K562 (cell line): ENCODE measurements around the gene DTNBP1. TPM values are rescaled to one million over a fixed set of nuclear protein-coding genes. Genes with fewer than 3 reads are reported as not detected.
"Not testable (repeated sequence)": the region's sequence is repeated elsewhere in the genome, so short reads cannot be mapped to it uniquely, and the experiment has no call there.

ENCODE experiments used
- ATAC-seq: fragments of 200-7000 bp; cut with Tn5 transposase; 3 replicates; pipeline ENCODE4 v1.9.1; 2020; ENCODE audit warnings: moderate library complexity
- BruUV-seq: library from RNA; stranded (reverse); fragments of 400-500 nt; replicated peaks from 2 replicates; lab custom pipeline; 2021; lab: Mats Ljungman, UMichigan
- CTCF ChIA-PET: fragments of 300-600 bp; formaldehyde crosslinking; extraction: SDS; loops from one replicate; lab custom pipeline; 2021; ENCODE audit warnings: low intra/inter-chr PET ratio; lab: Yijun Ruan, JAX
- POLR2A ChIA-PET: fragments of 300-600, 350-650 bp; sonication (Branson Sonifier 250); formaldehyde crosslinking; extraction: SDS; loops from one replicate; lab custom pipeline; 2021; ENCODE audit warnings: antibody characterized with exemption, inconsistent platforms; lab: Yijun Ruan, JAX
- DNase-seq, 4 experiments: peaks; one replicate each; pipeline versions ENCODE4 v3.0.0 to v3.0.0-alpha.2; 2011 to 2018; ENCODE audit warnings: low spot score in 3 of 4, mixed read lengths in 3 of 4; ENCODE audit errors: extremely low read depth in 1 of 4
- FAIRE-seq: peaks from 2 replicates; lab custom pipeline; 2011; peaks lifted over from hg19 to GRCh38; lab: Jason Lieb, UNC
- H2AFZ ChIP-seq: 2 replicates; pipeline ENCODE4 v1.6.0; 2011; ENCODE audit warnings: low read depth, low read length, control low read depth, inconsistent platforms
- H3K27ac ChIP-seq: fragments of 200-600 bp; 3 replicates; pipeline ENCODE4 v1.8.0; 2011; ENCODE audit warnings: low read depth, mild to moderate bottlenecking, control low read depth, inconsistent platforms, low read length, moderate library complexity, mixed read lengths; ENCODE audit errors: extremely low read depth
- H3K27me3 ChIP-seq, 2 experiments: fragments of 300-600 bp in 1 of 2; 2 replicates in 1 of 2; 3 replicates in 1 of 2; pipeline versions ENCODE4 v1.6.0 to v1.8.0; 2011; ENCODE audit warnings: inconsistent platforms in 2 of 2, low read length in 2 of 2, mild to moderate bottlenecking in 1 of 2, mixed read lengths in 1 of 2, moderate library complexity in 1 of 2; ENCODE audit not compliant: control insufficient read depth in 2 of 2, insufficient read depth in 2 of 2
- H3K36me3 ChIP-seq: fragments of 300-600 bp; 3 replicates; pipeline ENCODE4 v1.8.0; 2011; ENCODE audit warnings: mild to moderate bottlenecking, low read length, inconsistent platforms; ENCODE audit not compliant: control insufficient read depth, insufficient read depth
- H3K4me1 ChIP-seq, 2 experiments: fragments of 200-600 bp in 1 of 2; replicated peaks in 1 of 2; 2 replicates in 1 of 2; 3 replicates in 1 of 2; pipeline versions ENCODE4 v1.5.1 to v1.8.0; 2011; ENCODE audit warnings: inconsistent platforms in 2 of 2, low read length in 2 of 2, mild to moderate bottlenecking in 1 of 2, mixed read lengths in 1 of 2, moderate library complexity in 1 of 2; ENCODE audit not compliant: control insufficient read depth in 2 of 2, insufficient read depth in 2 of 2
- H3K4me2 ChIP-seq: 2 replicates; pipeline ENCODE4 v1.6.1; 2011; ENCODE audit warnings: low read length, control low read depth, inconsistent platforms, mixed read lengths; ENCODE audit not compliant: insufficient read depth
- H3K4me3 ChIP-seq: fragments of 200-600 bp; sonication (generic), shearing (Covaris generic); 2 replicates; pipeline ENCODE4 v1.5.1; 2016; ENCODE audit warnings: control low read depth, inconsistent platforms
- H3K79me2 ChIP-seq: fragments of 200-600 bp; 3 replicates; pipeline ENCODE4 v1.8.0; 2011; ENCODE audit warnings: low read length, inconsistent platforms; ENCODE audit not compliant: control insufficient read depth, insufficient read depth
- H3K9ac ChIP-seq, 2 experiments: 2 replicates each; pipeline versions ENCODE4 v1.6.0 to v1.6.1; 2011; ENCODE audit warnings: low read depth in 2 of 2, low read length in 2 of 2, control low read depth in 1 of 2, inconsistent platforms in 1 of 2, mild to moderate bottlenecking in 1 of 2, mixed read lengths in 1 of 2; ENCODE audit not compliant: insufficient read depth in 1 of 2
- H3K9me1 ChIP-seq: one replicate; pipeline ENCODE4 v1.6.0; 2011; ENCODE audit warnings: inconsistent platforms, mild to moderate bottlenecking, low read length, moderate library complexity; ENCODE audit not compliant: control insufficient read depth, insufficient read depth
- H3K9me3 ChIP-seq: replicated peaks from 2 replicates; pipeline ENCODE4 v1.5.1; 2011; ENCODE audit warnings: low read depth, low read length, inconsistent platforms; ENCODE audit not compliant: control insufficient read depth, insufficient read depth
- H4K20me1 ChIP-seq: replicated peaks from 2 replicates; pipeline ENCODE4 v1.6.1; 2011; ENCODE audit warnings: low read length, inconsistent platforms, mixed read lengths; ENCODE audit not compliant: control insufficient read depth, insufficient read depth
- WGBS: fragments of 100-300 bp; shearing (Covaris generic); methylation state at CpG from one replicate; pipeline ENCODE4 v1.1.6; 2016; ENCODE audit warnings: low coverage, mixed read lengths; ENCODE audit not compliant: insufficient coverage; ENCODE audit errors: missing lambda C conversion rate; 5-methylcytosine and 5-hydroxymethylcytosine counted together
- in situ Hi-C: fragments of 300-500 bp; cut with MboI; formaldehyde crosslinking; loops from 4 replicates; pipeline ENCODE4 v1.15.0; 2018; ENCODE audit warnings: inconsistent platforms, mixed read lengths
- intact Hi-C: fragments of 100-400 bp; cut with micrococcal nuclease; formaldehyde crosslinking; loops from 2 replicates; pipeline ENCODE4 v1.14.2; 2022
- polyA plus RNA-seq, 8 experiments: library from polyadenylated mRNA; depleted of rRNA in 4 of 8; stranded (reverse) in 5 of 8; unstranded in 3 of 8; fragments of >200 nt; fragmentation: Nextera tagmentation in 2 of 8; fragmentation: Illumina TruSeq in 1 of 8; extraction: Ambion mirVana in 2 of 8; extraction: Trizol in 1 of 8; gene quantifications; 2 replicates each; pipeline versions ENCODE4 v1.2.1 to v1.2.3, GENCODE V29; 2011 to 2014; ENCODE audit warnings: inconsistent platforms in 1 of 8, missing spikeins in 1 of 8
- total RNA-seq, 7 experiments: library from RNA; depleted of rRNA in 6 of 7; stranded (reverse); fragments of >200 nt in 6 of 7; fragmentation: Illumina TruSeq in 2 of 7; extraction: Trizol in 2 of 7; gene quantifications; 2 replicates each; pipeline versions ENCODE4 v1.2.1 to v1.2.3, GENCODE V29; 2011 to 2021; ENCODE audit warnings: low replicate concordance in 1 of 7
- TF ChIP-seq, protein P1 (sequence below), 2 experiments: fragments of 450-650 bp; formaldehyde crosslinking in 1 of 2; IDR thresholded peaks; 2 replicates each; pipeline versions ENCODE4 v1.4.0 to v1.6.1; 2014 to 2020; ENCODE audit warnings: mild to moderate bottlenecking in 2 of 2, borderline replicate concordance in 1 of 2, low read depth in 1 of 2

Gene DTNBP1
- total and polyA plus RNA-seq, 9 of the 15 experiments (the other 6 are each of a cell fraction or from before 2014, with no cell fraction given) = 16.7 to 54.5 (median 21.4) TPM

DNA sequence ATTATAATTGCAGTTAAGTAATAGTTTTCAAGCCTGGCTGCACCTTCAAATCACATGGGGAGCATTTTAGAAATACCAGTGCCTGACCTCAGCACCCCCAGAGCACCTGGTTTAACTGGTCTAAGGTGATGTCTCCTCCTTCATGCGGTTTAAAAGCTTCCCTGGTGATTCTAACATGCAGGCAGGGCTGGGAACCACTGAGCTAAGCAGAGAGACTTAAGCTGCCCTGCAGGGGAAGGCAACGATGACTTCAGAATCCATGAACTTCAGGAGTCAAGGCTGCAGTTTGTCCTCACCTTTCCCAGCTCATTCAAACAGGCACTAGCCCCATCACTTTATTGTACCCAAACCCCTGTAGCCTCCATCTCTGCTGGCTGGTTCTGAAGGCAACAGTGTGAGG lies 6.1 kb upstream of the DTNBP1 start (continued):
- TF ChIP-seq, protein P1, sequence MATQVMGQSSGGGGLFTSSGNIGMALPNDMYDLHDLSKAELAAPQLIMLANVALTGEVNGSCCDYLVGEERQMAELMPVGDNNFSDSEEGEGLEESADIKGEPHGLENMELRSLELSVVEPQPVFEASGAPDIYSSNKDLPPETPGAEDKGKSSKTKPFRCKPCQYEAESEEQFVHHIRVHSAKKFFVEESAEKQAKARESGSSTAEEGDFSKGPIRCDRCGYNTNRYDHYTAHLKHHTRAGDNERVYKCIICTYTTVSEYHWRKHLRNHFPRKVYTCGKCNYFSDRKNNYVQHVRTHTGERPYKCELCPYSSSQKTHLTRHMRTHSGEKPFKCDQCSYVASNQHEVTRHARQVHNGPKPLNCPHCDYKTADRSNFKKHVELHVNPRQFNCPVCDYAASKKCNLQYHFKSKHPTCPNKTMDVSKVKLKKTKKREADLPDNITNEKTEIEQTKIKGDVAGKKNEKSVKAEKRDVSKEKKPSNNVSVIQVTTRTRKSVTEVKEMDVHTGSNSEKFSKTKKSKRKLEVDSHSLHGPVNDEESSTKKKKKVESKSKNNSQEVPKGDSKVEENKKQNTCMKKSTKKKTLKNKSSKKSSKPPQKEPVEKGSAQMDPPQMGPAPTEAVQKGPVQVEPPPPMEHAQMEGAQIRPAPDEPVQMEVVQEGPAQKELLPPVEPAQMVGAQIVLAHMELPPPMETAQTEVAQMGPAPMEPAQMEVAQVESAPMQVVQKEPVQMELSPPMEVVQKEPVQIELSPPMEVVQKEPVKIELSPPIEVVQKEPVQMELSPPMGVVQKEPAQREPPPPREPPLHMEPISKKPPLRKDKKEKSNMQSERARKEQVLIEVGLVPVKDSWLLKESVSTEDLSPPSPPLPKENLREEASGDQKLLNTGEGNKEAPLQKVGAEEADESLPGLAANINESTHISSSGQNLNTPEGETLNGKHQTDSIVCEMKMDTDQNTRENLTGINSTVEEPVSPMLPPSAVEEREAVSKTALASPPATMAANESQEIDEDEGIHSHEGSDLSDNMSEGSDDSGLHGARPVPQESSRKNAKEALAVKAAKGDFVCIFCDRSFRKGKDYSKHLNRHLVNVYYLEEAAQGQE (IDR thresholded peaks at IDR 0.05; ENCODE audit: borderline replicate concordance) = no peak
- TF ChIP-seq, protein P1 (CRISPR knock-in tag; IDR thresholded peaks at IDR 0.05; ENCODE audit: low read depth) = no peak

DNA sequence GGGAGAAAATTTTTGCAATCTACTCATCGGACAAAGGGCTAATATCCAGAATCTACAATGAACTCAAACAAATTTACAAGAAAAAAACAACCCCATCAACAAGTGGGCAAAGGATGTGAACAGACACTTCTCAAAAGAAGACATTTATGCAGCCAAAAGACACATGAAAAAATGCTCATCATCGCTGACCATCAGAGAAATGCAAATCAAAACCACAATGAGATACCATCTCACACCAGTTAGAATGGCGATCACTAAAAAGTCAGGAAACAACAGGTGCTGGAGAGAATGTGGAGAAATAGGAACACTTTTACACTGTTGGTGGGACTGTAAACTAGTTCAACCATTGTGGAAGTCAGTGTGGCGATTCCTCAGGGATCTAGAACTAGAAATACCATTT lies 4.1 kb upstream of the DTNBP1 start:
- H2AFZ ChIP-seq, H3K4me3 ChIP-seq, POLR2A ChIA-PET, DNase-seq, H3K27ac ChIP-seq, H3K9me1 ChIP-seq, in situ Hi-C loops, H3K79me2 ChIP-seq, H3K9ac ChIP-seq, H3K36me3 ChIP-seq, H3K4me2 ChIP-seq, ATAC-seq, CTCF ChIA-PET, H3K9me3 ChIP-seq, intact Hi-C loops, FAIRE-seq, BruUV-seq, H4K20me1 ChIP-seq: not testable (repeated sequence)
- WGBS = 54% methylated on average over 2 of the region's 4 CpGs
- H3K4me1 ChIP-seq = peaks cover 8 to 11% of the 10 kb centered on the region in 2 experiments; a peak in 4 of 5 replicates
- peaks cover 0 to 12% of the 10 kb centered on the region in 2 experiments; a peak in 3 of 5 replicates for H3K27me3 ChIP-seq
